GM19372 (cell line): ENCODE measurements around the gene NCOA7.
"Not testable (repeated sequence)": the region's sequence is repeated elsewhere in the genome, so short reads cannot be mapped to it uniquely, and the experiment has no call there.

ENCODE experiments used
- ATAC-seq: cut with Tn5 transposase; IDR thresholded peaks from one replicate; pipeline ENCODE4 v1.9.1; 2021; ENCODE audit warnings: mild to moderate bottlenecking, low read depth, moderate library complexity; ENCODE audit not compliant: unreplicated experiment

The NCOA7 gene

DNA sequence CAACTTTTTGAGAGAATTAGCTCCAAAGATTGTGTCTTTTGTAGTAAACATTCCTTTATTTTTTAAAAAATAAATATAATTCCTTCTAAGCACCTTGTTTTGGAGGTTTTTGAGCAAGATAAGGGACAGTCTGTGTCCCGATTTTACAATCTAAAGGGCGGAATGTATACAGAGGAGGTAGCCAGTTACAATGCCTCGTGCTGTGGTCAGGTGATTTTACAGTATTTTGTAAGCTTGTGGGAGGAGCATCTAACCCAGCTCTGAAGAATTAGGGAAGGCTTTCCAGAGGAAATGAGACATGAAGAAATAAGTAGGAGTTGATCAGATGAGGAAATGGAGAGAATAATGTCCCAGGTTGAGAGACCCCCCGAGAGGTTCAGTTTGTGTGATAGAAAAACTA lies 167.1 kb downstream of the NCOA7 start:
- ATAC-seq, result no peak

DNA sequence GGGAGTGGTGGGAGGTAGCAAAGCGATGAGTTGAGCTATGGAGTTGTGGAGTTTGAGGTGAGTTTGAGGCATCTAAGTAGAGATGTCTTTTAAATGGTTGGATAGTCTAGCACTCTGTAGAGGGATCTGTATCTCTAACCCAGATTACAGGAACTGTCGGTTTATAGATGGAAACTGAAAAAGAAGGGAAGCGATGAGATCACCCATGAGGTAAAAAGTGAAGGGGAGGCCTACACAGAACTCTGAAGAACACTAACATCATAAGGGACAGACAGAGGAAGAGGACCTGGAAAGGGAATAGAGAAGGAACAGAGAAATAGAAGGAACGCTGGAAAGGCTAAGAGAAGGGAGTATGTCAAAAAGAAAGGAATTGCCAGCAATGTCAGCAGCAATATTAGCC lies 168.3 kb downstream of the NCOA7 start:
- ATAC-seq, result no peak

DNA sequence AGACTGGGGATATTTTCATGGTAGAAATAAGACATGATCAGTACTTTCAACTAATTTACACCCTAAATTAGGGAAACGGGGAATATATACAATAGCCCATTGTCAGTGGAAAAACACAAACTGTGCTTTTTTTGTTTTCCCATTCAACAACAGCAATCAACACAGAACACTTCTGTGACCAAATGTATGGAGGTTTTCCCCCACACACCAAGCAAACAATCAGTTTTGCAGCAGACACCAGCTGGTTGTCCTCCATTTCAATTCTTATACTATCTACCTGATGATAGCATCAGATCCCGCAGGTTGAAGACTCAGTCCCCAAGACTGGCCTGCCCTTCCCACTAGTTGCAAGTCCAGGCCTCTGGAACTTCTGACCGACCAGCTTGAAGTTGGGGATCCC lies 170.4 kb downstream of the NCOA7 start:
- ATAC-seq, result no peak

DNA sequence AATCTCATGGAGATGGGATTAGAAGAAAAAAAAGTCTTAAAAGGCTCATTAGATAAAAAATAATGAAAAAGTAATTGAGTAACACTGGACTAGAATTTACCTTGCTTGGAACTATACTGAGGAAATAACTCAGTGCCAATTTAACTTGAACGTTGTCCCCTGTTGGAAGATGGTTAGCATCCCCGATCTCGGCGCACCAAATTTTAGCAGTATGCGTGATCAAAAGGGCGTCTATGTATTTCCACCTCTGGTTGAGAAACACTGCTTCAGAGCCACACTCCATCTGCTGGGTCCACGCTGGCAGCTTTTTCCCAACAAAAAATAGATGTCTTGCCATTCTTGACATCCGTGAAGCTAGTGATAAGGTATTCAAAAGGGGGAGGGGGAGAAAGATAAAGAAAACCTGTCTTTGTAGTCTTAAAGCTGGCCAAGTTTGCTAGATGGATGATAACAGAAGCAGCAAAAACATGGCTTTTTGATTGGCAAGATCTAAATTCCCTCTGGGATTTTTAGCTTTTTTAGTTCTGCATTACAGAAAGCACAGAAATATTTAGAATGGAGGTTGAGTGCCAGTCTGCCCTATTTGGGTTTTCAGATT lies 172.2 kb downstream of the NCOA7 start:
- ATAC-seq, result no peak

DNA sequence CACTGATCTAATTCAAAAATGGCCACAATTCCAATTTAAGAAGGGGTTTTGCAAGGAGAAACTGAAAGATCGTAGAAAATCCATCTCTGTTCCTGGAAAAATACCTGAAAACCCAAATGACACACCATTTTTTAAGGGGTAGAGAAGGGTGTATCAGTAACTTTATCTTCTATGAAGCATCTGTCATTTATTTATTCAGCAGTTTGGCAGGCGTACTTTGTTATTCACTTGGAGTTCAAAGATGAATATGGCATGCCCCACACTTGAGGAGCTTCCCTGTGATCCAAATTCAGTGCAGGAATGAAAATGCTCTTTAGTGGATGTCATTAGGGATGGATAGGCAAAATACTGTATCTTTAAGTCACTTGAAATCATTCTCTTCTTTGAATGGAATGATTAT lies 173.1 kb downstream of the NCOA7 start:
- ATAC-seq, result no peak

DNA sequence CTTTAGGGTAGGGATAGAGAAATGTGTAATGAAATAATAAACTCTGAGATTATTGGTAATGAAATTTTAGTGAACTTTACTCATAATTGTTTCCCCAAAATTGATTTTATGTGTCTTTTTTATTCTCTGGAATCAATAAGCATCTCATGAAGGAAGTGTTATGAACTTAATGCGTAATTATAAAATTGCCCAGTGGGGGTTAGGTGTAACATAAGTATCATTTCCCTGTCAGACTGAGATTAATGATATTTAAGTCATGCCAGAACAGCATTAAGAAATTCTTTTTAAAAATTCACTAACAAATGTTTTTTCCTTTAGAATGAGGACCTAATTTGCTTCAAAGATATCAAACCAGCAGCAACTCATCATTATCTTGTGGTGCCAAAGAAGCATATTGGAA lies 175.8 kb downstream of the NCOA7 start:
- ATAC-seq, result no peak

DNA sequence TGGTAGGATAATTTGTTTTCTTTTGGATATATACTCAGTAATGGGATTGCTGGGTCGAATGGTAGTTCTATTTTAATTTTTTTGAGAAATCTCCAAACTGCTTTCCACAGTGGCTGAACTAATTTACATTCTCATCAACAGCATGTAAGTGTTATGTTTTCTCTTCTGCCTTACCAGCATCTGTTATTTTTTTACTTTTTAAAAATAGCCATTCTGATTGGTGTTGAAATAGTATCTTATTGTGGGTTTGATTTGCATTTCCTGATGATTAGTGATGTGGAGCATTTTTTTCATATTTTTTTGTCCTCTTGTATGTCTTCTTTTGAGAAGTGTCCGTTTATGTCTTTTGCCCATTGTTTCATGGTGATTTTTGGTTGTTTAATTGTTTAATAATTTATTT lies 177.7 kb downstream of the NCOA7 start:
- no peak for ATAC-seq

DNA sequence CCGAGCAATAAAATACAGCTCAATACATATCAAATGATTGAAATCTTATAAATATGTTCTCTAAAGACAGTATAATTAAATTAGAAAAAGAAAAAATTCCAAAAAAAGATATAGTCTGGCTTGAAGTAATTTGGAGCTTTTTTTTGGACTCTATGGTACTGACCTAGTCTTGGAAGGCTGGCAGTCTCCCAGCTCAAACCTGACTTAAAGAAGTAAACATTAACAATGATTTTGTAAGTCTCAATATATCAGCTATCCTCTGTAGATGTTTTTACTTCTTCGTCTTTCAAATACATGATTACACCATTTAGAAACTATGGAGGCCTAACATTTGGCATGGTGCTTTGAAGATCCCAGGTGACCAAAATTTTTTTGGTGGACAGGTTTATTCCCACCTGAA lies 180.0 kb downstream of the NCOA7 start:
- no peak for ATAC-seq

DNA sequence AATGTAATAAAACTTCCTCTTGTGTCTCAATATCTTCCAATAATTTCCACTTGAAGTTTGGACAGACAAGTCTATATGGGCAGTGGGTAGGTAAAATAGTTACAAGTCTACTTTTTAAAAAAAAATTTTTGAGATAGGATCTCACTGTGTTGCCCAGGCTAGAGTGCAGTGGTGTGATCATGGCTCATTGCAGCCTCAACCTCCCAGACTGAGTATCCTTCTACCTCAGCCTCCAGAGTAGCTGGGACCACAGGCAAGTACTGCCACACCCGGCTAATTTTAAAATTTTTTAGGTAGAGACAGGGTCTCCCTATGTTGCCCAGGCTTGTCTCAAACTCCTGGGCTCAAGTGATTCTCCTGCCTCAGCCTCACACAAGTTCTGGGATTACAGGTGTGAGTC lies 181.7 kb downstream of the NCOA7 start:
- ATAC-seq, result not testable (repeated sequence)

DNA sequence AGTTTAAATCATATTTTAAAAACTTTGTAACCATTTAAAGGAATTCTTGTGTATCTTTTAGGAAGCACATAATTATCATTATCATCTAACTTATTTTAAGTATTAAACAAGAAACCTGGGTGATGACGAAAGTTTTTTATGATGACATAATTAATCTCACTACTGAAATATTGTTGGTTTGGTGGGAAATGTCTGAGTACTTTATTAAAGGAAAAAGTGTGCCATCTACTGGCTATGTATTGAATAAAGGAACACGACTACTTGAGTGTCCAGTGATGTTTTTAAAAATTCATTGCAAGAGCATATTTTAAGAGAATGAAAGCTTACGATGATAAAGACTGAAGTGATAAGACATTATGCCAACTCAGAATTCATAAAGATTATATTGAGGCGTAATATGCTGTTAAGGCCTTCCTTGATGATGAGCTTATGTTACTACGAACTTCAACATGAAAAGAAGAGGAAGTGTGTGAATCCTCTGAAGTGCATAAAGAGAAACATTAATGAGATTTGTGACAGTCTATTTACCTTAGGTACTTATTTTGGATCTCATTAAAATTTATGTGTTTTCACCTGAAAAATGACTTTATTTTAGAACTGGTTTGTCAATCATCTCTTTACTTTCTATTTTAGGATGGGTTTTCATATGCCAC lies 183.6 kb downstream of the NCOA7 start:
- peak; percentile 69 for ATAC-seq

DNA sequence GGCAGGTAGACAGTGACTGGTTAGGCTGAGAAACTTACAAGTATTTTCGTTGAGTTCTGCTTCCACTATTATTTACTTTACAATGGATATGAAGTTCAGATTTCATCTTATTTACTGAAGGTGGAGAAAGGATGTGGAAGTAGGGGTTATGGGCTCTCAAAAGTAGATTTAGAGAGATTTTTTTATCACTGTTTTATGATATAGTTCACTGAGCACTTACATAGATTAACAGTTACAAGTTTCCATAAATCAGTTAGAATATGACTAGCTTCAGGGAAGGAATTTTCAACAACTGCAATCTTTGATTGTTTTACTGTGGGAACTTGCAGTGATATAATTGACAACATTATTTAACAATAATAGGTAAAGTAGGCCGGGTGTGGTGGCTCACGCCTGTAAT lies 188.3 kb downstream of the NCOA7 start:
- no peak for ATAC-seq
